ENCODE data around the gene CXCR3.
A peak's percentile ranks its signal among the peaks of the same experiment; 100 is the strongest.
"Not testable (repeated sequence)": the region's sequence is repeated elsewhere in the genome, so short reads cannot be mapped to it uniquely, and the experiment has no call there.

Gene CXCR3

DNA sequence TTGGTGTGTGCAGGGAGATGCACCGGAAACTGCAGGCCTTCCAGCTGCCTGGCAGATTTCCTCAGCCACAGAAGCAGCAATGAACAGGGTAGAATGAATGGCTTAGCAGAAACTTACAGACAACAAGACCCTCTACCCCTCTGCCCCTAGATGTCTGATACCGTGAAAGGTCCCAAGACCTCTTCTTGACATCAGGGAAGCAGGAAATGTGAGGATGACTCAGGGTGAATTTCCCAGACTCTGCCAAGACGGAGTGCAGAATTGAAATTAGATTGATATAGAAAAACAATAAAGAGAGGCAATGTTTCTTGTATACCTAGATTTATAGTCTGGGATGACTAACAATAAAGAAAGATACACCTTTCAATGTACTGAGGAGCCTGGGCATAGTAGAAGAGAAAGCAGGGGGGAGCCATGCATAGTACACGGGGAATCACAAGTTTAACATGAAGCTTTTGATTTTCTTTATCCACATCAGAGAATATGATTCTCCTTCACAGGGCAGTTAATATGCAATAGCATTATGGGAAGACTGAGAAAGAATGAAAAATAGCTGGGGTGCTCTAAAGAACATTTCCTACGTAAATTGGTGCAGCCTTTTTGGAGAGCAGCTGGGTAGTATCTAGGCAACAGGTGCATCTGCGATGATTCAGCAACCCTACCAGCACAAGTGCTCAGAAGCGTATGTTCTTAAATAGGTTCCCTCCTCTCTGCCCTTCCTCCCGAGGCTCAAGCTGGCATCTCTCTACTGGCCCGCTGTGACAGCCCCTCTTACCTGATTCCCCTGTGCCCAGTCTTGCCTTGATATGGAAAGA lies 18.3 kb upstream of the CXCR3 start:
- DNase-seq = no peak

DNA sequence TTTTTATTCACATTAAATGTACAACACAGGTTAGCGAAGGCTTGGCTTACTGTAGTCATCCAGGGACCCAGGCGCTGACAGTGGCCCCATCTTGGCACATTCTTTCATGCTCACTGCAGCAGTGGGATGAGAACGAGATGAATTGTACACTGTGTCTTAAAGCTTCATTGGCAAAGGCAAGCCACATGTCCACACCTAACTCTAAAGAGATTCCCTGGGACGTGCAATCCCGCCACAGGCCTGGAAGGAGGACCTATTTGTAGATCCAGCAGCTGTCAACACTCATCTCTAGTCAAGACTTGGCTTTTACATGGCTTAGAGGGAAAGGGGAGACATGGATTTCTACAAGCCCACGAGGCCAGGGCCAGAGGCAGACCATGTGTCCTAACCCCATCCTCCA lies 16.1 kb upstream of the CXCR3 start:
- no peak for DNase-seq

- DNase-seq = no peak
These were observed 14.8 kb upstream of the CXCR3 start for GRCh38 chrX:71632923-71633657.

DNA sequence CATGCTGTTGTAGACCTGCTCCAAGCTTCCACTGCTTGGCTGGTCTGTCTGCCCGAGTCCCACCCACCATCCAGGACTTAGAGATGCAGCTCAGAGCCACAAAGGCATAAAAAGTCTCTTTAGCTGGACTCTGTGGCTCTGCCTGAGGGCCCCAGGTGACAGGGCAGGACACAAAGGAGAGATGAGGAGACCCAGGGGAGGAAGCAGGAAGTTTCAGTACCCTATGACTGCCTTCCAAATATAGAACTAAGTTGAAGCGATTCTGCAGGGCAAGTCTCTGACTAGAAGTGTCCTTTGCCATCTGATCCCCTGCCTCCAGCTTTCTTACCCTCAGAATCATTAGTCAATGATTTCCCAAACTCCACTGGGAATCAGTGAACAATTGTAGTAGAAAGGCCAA lies 11.2 kb upstream of the CXCR3 start:
- no peak for DNase-seq

DNA sequence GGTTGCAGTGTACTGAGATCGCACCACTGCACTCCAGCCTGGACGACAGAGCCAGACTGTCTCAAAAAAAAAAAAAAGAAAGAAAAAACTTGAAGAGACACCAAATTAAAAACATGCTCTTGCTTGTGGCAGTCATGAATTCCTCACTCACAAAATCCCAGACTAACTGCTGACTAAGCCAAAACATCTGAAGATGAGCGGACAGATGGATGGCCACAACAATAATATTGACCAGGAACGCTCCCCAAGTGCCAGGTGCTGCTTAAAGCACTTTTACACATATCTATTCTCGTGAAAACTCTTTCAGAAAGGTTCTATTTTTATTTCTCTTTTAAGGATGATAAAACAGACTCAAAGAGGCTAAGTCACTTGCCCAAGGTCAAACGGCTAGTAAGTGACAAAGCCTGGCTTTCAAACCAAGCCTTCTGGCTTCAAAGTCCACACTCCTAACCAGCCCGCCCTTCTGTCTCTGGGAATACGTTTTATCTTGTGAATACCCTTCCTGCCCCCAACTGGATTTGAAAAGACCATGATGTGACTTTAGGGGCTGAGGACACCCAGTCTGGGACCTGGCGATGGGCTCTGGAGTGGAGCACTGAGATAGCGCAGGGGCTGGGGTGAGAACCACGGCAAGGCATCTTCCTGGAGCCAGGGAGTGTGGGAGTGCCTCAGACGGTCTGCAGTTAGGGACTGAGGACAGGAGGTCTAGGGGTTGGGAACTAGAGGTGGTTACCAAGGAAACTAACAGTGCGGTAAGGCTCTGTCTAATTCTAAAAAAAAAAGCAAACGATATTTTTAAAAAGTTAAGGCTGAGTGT lies 9.5 kb upstream of the CXCR3 start:
- DNase-seq = no peak

DNA sequence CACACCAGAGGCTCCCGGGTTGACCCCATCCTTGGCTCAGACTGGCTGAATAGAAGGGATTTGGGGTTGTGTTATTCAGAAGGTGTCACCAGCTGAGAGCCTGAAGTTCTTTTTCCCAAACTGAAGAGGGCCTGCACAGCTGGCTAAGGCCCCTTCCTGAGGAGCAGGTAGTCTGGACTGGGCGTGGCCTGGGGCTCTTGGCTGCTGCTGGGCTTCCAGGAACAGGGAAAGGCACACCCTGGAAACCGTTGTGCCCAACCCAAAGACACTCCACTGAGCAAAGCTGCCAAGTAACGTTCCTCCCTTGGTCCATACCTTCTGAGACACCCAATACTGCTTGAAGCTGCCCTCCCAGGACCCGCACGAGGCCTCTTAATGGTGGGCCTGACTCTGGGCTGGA lies 8.3 kb upstream of the CXCR3 start:
- no peak for DNase-seq

DNA sequence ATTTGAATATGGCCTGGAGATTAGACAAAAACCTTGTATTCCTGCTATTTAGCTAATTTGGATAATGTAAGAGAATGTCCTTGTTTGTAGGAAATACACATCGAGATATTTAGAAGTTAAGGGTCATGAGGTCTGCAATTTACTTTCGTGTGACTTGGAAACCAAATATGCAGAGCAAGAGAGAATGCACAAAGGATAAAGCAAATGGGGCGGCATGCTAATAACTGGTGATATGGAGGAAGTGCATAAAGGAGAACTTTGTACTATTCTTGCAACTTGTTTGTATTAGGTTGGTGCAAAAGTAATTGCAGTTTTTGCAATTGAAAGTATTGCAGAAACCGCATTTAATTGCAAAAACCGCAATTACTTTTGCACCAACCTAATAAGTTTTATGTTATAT lies 7.2 kb upstream of the CXCR3 start:
- DNase-seq = no peak

GRCh38 chrX:71623714-71624113 lies 5.4 kb upstream of the CXCR3 start:
- DNase-seq = no peak

DNA sequence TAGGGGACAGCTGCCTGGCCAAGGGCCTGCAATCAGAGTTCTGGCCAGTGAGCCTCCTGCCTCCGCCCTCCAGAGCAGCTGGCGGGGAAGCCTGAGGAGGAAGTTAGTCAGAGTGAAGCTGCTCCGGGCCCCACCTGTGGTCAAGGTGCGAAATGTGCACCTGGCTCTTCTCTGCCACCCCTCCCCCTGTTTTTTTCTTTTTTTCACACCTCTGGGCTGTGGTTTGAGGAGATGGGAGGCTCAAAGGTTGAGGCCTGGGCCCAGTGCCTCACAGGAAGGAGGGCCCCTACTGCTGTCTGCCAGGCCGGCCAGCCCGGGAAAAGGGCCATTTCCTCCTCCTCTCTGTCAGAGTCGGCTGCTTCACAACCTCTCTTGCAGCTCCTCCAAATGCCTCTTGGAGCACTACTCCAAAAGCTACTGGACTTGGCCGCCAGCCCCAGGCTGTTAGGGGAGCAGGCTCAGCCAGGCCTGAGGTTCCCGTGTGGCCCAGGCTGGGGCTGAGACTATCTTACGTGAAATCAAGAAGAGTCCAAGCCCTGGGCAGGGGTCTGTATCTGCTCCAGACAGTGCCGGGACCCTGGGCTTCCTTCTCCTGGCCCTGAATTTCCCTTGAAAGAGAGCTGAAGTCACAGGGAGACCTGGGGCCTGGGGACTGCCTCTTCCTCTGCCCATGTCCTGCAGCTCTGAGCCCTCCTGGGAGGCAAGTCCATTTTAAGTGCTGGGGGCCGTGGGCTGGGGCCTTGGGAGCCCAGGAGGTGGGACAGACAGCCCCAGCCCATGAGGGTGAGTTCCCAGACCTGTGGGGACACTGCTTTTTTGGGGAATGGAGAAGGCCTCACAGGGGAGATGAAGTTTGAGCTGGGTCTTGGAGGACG lies 4.5 kb upstream of the CXCR3 start:
- peak; percentile 22 to 29 for DNase-seq

DNA sequence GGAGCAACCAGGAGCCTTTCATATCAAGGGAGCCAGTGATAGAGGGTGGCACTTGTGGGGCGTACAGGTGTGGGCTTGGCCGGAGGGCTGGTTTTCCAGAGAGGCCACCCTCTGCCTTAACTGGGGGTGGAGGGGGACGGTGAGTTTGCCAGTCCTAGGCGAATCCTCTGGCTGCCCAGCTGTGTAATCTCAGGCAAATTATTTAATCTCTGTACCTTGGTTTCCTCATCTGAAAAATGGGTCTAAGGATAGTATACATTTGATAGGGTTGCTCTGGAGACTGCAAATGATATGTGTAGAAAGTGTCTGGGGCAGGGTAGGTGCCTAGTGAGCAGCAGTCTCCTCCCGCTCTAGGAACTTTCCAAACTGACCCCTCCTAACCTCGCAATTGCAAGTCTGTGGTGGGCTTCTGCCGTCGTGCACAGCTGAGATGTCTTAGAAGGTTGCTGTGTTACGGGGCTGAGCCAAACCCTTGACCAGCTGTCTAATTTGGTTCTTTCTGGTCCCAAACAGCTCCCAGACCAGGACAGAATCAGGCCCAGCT lies 3.8 kb upstream of the CXCR3 start:
- no peak for DNase-seq

GRCh38 chrX:71621603-71622002 lies 3.3 kb upstream of the CXCR3 start:
- DNase-seq = no peak

DNA sequence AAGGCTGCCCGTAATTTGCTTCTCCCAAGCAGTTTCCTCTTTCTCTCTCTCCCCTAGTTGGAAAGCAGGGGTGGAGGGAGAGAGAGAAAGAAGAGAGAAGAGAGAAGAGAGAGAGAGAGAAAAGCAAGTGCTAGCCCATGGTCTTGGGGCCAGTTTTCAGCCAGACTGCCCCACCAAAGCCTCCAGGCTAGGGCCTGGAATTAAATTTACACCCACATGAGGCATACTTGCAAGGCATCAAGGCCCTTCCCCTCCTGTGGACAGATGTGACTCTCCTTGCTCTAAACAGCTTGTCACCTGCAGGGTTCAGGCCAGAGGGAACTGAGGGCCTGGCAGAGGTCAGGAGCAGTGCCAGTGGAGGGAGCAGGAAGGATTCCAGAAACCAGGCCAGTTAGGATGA lies 1.7 kb upstream of the CXCR3 start:
- no peak for DNase-seq

- peak; percentile 55 to 69 for DNase-seq
These were observed 882 bp upstream of the CXCR3 start for GRCh38 chrX:71619193-71619592.

GRCh38 chrX:71618787-71619186 lies 476 bp upstream of the CXCR3 start:
- no peak for DNase-seq

DNA sequence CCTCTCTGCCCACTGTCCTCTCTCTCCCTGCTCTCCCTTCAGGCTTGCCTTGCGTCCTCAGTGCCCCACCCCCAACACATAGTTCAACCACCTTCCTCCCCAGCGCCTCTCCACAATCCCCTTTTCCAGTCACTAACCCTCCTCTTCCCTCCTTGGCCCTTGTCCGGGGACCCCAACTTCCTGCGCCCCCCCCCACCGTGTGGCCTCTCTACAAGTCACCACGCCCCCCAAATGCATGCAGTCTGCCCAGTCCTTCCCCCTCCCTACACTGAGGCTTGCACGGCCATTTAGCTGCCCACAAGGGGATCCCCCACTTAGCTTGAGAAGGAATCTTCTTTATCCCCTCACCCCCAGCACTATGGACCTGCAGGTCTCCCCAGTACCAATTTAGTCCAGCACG lies 569 bp downstream of the CXCR3 start:
- DNase-seq = no peak

DNA sequence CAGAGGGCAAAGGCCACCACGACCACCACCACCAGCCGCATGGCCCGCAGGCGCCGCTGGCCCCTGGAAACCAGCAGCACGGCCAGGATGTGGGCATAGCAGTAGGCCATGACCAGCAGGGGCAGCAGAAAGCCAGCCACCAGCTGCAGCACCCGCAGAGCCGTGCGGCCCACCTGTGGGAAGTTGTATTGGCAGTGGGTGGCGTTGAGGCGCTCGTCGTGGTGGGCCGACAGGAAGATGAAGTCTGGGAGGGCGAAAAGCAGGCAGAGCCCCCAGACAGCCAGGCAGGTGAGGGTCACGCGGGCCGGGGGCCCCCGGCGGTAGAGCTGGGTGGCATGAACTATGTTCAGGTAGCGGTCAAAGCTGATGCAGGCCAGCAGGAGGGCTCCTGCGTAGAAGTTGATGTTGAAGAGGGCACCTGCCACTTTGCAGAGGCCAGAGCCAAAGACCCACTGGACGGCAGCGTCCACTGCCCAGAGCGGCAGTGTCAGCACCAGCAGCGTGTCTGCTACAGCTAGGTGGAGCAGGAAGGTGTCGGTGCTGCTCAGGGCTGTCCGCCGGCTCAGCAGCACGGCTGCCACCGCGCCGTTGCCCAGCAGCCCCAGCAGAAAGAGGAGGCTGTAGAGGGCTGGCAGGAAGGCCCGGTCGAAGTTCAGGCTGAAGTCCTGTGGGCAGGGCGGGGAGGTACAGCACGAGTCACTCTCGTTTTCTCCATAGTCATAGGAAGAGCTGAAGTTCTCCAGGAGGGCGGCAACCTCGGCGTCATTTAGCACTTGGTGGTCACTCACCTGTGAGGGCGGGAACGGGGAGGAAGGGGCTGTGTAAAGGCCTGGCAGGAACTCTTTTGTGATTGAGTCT lies 1.4 kb downstream of the CXCR3 start:
- no peak for DNase-seq

DNA sequence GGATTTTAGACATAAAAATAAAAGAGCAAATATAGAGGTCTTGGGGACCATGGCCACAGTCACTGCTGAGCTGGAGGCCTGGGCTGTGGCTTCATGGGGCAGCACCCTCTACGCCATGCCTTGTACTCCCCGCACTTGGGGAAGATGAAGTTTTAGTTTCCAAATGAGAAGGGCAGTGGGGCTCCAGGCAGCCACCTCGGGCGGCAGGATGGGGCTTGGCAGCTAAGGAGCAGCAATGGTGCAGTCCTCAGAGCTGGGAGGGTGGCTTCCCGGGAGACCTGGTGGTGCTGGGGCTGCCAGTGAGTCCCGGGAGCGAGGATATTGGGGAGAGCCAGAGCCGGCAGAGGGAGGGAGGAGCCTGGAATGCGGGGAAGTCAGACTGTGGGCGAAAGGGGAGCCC lies 2.4 kb downstream of the CXCR3 start:
- DNase-seq = no peak

- no peak for DNase-seq
These were observed 3.3 kb downstream of the CXCR3 start for GRCh38 chrX:71615056-71615455.

DNA sequence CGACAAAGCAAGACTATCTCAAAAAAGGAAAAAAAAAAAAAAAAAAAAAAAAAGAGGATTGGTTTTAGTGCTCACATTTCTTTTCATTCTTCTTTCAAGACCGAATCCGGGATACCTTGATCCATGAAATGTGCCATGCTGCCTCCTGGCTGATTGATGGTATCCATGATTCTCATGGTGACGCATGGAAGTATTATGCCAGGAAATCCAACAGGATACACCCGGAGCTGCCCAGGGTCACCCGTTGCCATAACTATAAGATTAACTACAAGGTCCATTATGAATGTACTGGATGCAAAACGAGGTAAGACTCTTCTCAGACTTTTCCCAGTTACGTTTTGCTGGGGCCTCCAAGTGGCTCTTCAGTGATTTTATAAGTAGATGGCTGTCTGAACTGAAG lies 6.1 kb downstream of the CXCR3 start:
- no peak for DNase-seq

DNA sequence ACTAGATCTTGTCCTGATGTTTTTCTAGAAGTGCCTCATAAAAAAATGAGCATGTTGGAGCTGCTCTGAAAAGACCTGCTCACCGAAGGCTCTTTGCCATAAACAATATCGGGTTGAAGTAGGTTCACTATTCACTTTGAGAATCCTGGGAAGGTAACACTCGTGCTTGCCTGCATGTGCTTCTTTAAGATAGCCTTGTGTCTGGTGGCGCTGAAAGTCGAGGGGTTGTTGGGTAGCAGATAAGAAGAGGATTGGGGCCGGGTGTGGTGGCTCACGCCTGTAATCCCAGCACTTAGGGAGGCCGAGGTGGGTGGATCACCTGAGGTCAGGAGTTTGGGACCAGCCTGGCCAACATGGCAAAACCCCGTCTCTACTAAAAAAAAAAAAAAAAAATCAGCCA lies 6.6 kb downstream of the CXCR3 start:
- not testable (repeated sequence) for DNase-seq

- no peak for DNase-seq
These were observed 9.1 kb downstream of the CXCR3 start for GRCh38 chrX:71609095-71609750.

Measured in activated CD4-positive, alpha-beta T cell treated with anti-CD3 and anti-CD28 coated beads, Interleukin-2, amount 50 U/mL, for 4 hours (primary cell).